HG03521 (cell line): ENCODE results near the gene WASHC1.
"Not testable (repeated sequence)": the region's sequence is repeated elsewhere in the genome, so short reads cannot be mapped to it uniquely, and the experiment has no call there.

Experiments
- ATAC-seq: cut with Tn5 transposase; IDR thresholded peaks from one replicate; pipeline ENCODE4 v1.9.1; 2021; ENCODE audit warnings: mild to moderate bottlenecking, moderate library complexity; ENCODE audit not compliant: unreplicated experiment

WASHC1 gene

GRCh38 chr9:14129-14809 lies 15.0 kb downstream of the WASHC1 start:
- ATAC-seq: not testable (repeated sequence)

- ATAC-seq: not testable (repeated sequence)
These were observed 18.1 kb downstream of the WASHC1 start for GRCh38 chr9:11206-11605.

GRCh38 chr9:10653-11053 lies 18.6 kb downstream of the WASHC1 start:
- ATAC-seq: not testable (repeated sequence)

GRCh38 chr9:10207-10606 lies 19.0 kb downstream of the WASHC1 start:
- ATAC-seq: not testable (repeated sequence)
